ENCODE data around the gene PTF1A.

PTF1A gene

DNA sequence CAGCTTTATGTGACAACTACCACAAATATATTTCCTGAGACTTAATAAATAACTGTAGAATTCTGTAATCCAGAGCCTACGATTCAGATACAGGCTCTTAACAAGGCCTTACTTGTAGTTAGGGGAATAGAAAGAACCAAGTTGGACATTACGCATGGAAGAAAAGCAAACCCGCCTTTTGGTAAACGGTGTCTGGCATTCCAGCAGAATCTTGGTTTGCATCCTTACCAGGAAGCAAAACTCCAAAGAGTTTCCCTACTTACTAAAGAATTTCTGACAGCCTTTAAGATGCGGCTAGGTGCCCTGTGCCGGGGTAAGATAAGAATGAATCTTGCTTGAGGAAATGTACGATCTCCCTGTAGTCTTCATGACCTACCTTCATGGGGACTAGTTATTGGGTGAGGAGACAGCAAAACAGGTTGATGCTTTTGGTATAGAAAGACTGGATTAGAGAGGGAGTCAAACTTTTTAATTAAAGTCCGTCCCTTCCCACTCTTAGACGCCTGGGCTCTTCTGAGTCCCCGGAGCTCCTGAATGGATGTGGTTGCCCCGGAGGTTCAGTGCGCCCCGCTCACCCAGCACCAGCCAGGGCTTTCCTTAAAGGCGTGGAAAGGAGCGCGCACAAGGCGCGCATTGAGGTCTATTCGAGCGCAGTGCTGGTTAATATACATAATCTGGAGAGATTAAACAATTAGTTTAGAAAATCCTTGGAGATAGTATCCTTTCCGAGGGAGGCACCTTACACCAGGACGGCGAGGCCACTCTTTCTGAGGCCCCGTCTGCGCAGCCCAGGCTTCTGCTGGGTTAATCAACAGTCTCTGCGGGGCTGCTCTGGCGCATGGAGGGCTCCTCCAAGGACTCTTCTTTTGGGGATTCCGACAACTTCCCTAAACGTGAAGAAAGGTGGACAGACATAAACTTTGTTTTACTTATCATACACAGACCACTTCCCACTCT is 11.5 kb downstream of the PTF1A start:
- Histone ChIP-seq H3K4me3 (ENCODE audit: insufficient read depth, low read length, poor library complexity, severe bottlenecking) (no peak overlapping the region), H3F3A (ENCODE audit: insufficient read depth) (no peaks in the 10 kb centered on the region), H4K20me1 (ENCODE audit: low read depth, low read length) (no peaks in the 10 kb centered on the region), H3K27ac (ENCODE audit: low read depth, low read length) (no peak overlapping the region), H3K27me3 (ENCODE audit: low read length) (no peaks in the 10 kb centered on the region), H3K36me3 (ENCODE audit: low read length) (no peaks in the 10 kb centered on the region), H3K9me3 (ENCODE audit: insufficient read depth, low read length) (no peaks in the 10 kb centered on the region), H3K9ac (ENCODE audit: low read length) (no peak overlapping the region), H3K9me2 (replicated peaks; ENCODE audit: insufficient read depth, low read length) (no peaks in the 10 kb centered on the region), H3K4me2 (ENCODE audit: low read depth, low read length, poor library complexity, severe bottlenecking) (no peak overlapping the region), H2AFZ (ENCODE audit: low read depth, low read length, severe bottlenecking) (no peak overlapping the region), H3K79me2 (ENCODE audit: insufficient read depth, low read length) (no peaks in the 10 kb centered on the region)
- no peak for TF ChIP-seq EZH2phosphoT487 (conservative IDR thresholded peaks at IDR 0.05; ENCODE audit: low read length)
- TF ChIP-seq, protein P1, sequence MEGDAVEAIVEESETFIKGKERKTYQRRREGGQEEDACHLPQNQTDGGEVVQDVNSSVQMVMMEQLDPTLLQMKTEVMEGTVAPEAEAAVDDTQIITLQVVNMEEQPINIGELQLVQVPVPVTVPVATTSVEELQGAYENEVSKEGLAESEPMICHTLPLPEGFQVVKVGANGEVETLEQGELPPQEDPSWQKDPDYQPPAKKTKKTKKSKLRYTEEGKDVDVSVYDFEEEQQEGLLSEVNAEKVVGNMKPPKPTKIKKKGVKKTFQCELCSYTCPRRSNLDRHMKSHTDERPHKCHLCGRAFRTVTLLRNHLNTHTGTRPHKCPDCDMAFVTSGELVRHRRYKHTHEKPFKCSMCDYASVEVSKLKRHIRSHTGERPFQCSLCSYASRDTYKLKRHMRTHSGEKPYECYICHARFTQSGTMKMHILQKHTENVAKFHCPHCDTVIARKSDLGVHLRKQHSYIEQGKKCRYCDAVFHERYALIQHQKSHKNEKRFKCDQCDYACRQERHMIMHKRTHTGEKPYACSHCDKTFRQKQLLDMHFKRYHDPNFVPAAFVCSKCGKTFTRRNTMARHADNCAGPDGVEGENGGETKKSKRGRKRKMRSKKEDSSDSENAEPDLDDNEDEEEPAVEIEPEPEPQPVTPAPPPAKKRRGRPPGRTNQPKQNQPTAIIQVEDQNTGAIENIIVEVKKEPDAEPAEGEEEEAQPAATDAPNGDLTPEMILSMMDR (IDR thresholded peaks at IDR 0.05; ENCODE audit: insufficient read depth, low read length, poor library complexity, severe bottlenecking) = no peak

DNA sequence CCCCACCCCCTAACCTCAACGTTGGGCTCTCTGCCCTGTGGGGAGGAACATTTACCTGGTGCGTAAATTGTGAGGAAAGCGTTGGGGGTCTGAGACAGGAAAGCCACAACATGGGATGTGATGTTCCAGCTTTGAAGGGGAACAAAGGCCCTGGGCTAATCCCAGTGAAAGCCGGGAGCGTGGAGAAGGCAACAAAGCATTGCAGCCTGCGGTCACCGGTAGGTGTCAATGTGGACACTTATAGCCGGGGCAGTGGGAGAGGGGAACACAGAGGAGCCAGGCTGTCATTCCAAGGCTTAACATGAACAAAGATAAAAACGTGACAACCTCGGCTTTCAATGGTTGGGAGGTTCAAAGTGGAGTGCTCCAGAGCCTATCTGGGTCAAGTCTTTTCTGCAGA is 12.7 kb downstream of the PTF1A start:
- no peak overlapping the region for H3K4me3 ChIP-seq (ENCODE audit: insufficient read depth, low read length, poor library complexity, severe bottlenecking)
- no peak overlapping the region for H3K9ac ChIP-seq (ENCODE audit: low read length)
- H3F3A ChIP-seq (ENCODE audit: insufficient read depth) = no peaks in the 10 kb centered on the region
- H3K27me3 ChIP-seq (ENCODE audit: low read length) = no peaks in the 10 kb centered on the region
- H3K9me3 ChIP-seq (ENCODE audit: insufficient read depth, low read length) = no peaks in the 10 kb centered on the region
- no peaks in the 10 kb centered on the region for H4K20me1 ChIP-seq (ENCODE audit: low read depth, low read length)
- no peaks in the 10 kb centered on the region for H3K79me2 ChIP-seq (ENCODE audit: insufficient read depth, low read length)
- H3K27ac ChIP-seq (ENCODE audit: low read depth, low read length) = no peak overlapping the region
- H3K4me2 ChIP-seq (ENCODE audit: low read depth, low read length, poor library complexity, severe bottlenecking) = no peak overlapping the region
- TF ChIP-seq, protein P1 (IDR thresholded peaks at IDR 0.05; ENCODE audit: insufficient read depth, low read length, poor library complexity, severe bottlenecking) = no peak
- no peak for TF ChIP-seq EZH2phosphoT487 (conservative IDR thresholded peaks at IDR 0.05; ENCODE audit: low read length)
- H2AFZ ChIP-seq (ENCODE audit: low read depth, low read length, severe bottlenecking) = no peak overlapping the region
- H3K9me2 ChIP-seq (replicated peaks; ENCODE audit: insufficient read depth, low read length) = no peaks in the 10 kb centered on the region
- H3K36me3 ChIP-seq (ENCODE audit: low read length) = no peaks in the 10 kb centered on the region

- no peaks in the 10 kb centered on the region for H3K9me2 ChIP-seq (replicated peaks; ENCODE audit: insufficient read depth, low read length)
- H3K36me3 ChIP-seq (ENCODE audit: low read length) = no peaks in the 10 kb centered on the region
- no peak overlapping the region for H3K27ac ChIP-seq (ENCODE audit: low read depth, low read length)
- no peaks in the 10 kb centered on the region for H3K79me2 ChIP-seq (ENCODE audit: insufficient read depth, low read length)
- H3K9ac ChIP-seq (ENCODE audit: low read length) = no peak overlapping the region
- no peaks in the 10 kb centered on the region for H3K27me3 ChIP-seq (ENCODE audit: low read length)
- H3K4me3 ChIP-seq (ENCODE audit: insufficient read depth, low read length, poor library complexity, severe bottlenecking) = no peak overlapping the region
- H3F3A ChIP-seq (ENCODE audit: insufficient read depth) = no peaks in the 10 kb centered on the region
- TF ChIP-seq, protein P1 (IDR thresholded peaks at IDR 0.05; ENCODE audit: insufficient read depth, low read length, poor library complexity, severe bottlenecking) = no peak
- no peak for TF ChIP-seq EZH2phosphoT487 (conservative IDR thresholded peaks at IDR 0.05; ENCODE audit: low read length)
- no peaks in the 10 kb centered on the region for H4K20me1 ChIP-seq (ENCODE audit: low read depth, low read length)
- H3K9me3 ChIP-seq (ENCODE audit: insufficient read depth, low read length) = no peaks in the 10 kb centered on the region
- no peak overlapping the region for H2AFZ ChIP-seq (ENCODE audit: low read depth, low read length, severe bottlenecking)
- H3K4me2 ChIP-seq (ENCODE audit: low read depth, low read length, poor library complexity, severe bottlenecking) = no peak overlapping the region
Observed at GRCh38 chr10:23205972-23206642, 14.0 kb downstream of the PTF1A start.

All from SU-DHL-6 (cell line).